GM23248 (cell line): ENCODE measurements around the gene DYNC2H1. TPM values are rescaled to one million over a fixed set of nuclear protein-coding genes. Genes with fewer than 3 reads are reported as not detected.
A peak's percentile ranks its signal among the peaks of the same experiment; 100 is the strongest.

ENCODE experiments used
- DNase-seq: peaks from one replicate; pipeline ENCODE4 v3.0.0-alpha.2; 2015
- H2AFZ ChIP-seq: fragments of 200-600 bp; sonication (generic); 2 replicates; pipeline ENCODE4 v1.6.1; 2016; ENCODE audit warnings: antibody characterized with exemption
- H3F3A ChIP-seq: fragments of 200-600 bp; sonication (generic); 2 replicates; pipeline ENCODE4 v1.6.1; 2016; ENCODE audit warnings: mild to moderate bottlenecking, antibody characterized with exemption, mixed run types; ENCODE audit not compliant: insufficient read depth
- H3K27ac ChIP-seq: fragments of 200-600 bp; sonication (generic); 2 replicates; pipeline ENCODE4 v1.5.1; 2016; ENCODE audit warnings: mild to moderate bottlenecking
- H3K27me3 ChIP-seq: fragments of 200-600 bp; sonication (generic); replicated peaks from 2 replicates; pipeline ENCODE4 v1.6.1; 2016; ENCODE audit warnings: mild to moderate bottlenecking; ENCODE audit not compliant: insufficient read depth
- H3K36me3 ChIP-seq: fragments of 200-600 bp; sonication (generic); 2 replicates; pipeline ENCODE4 v1.6.1; 2016; ENCODE audit warnings: low read depth, mild to moderate bottlenecking
- H3K4me1 ChIP-seq: fragments of 200-600 bp; sonication (generic); 2 replicates; pipeline ENCODE4 v1.6.1; 2016; ENCODE audit warnings: mild to moderate bottlenecking; ENCODE audit not compliant: insufficient read depth
- H3K4me2 ChIP-seq: fragments of 200-600 bp; sonication (generic); one replicate; pipeline ENCODE4 v1.6.1; 2016; ENCODE audit warnings: mild to moderate bottlenecking; ENCODE audit not compliant: unreplicated experiment
- H3K4me3 ChIP-seq: fragments of 200-600 bp; sonication (generic); 2 replicates; pipeline ENCODE4 v1.5.1; 2016; ENCODE audit warnings: mild to moderate bottlenecking
- H3K79me2 ChIP-seq: fragments of 200-600 bp; sonication (generic); 2 replicates; pipeline ENCODE4 v1.6.1; 2016; ENCODE audit warnings: mild to moderate bottlenecking; ENCODE audit not compliant: insufficient read depth
- H3K9ac ChIP-seq: fragments of 200-600 bp; sonication (generic); 2 replicates; pipeline ENCODE4 v1.6.1; 2016; ENCODE audit warnings: mild to moderate bottlenecking
- H3K9me2 ChIP-seq: fragments of 200-600 bp; sonication (generic); 2 replicates; pipeline ENCODE4 v1.6.1; 2016; ENCODE audit warnings: mixed run types, mild to moderate bottlenecking, moderate library complexity; ENCODE audit not compliant: insufficient read depth
- H3K9me3 ChIP-seq: fragments of 200-600 bp; sonication (generic); one replicate; pipeline ENCODE4 v1.6.1; 2017; ENCODE audit warnings: low read depth
- H4K20me1 ChIP-seq: fragments of 200-600 bp; sonication (generic); 2 replicates; pipeline ENCODE4 v1.6.0; 2016; ENCODE audit not compliant: insufficient read depth
- EZH2 ChIP-seq: fragments of 200-600 bp; sonication (generic); IDR thresholded peaks from 2 replicates; pipeline ENCODE4 v1.6.1; 2018; ENCODE audit warnings: antibody characterized with exemption, mild to moderate bottlenecking; ENCODE audit not compliant: insufficient read depth, poor library complexity, severe bottlenecking
- EZH2phosphoT487 ChIP-seq: fragments of 200-600 bp; sonication (generic); IDR thresholded peaks from 2 replicates; pipeline ENCODE4 v1.6.1; 2018; ENCODE audit warnings: antibody characterized with exemption, moderate library complexity, mild to moderate bottlenecking, low read depth; ENCODE audit not compliant: insufficient read depth
- WGBS, 2 experiments: methylation state at CpG; one replicate each; pipeline ENCODE4 v1.1.6; 2015 to 2017; ENCODE audit warnings: low lambda C conversion rate in 2 of 2, low coverage in 1 of 2; ENCODE audit errors: missing lambda C conversion rate in 2 of 2; 5-methylcytosine and 5-hydroxymethylcytosine counted together
- in situ Hi-C: fragments of 300-500 bp; cut with MboI; formaldehyde crosslinking; loops from 2 replicates; pipeline ENCODE4 v1.15.0; 2020
- polyA plus RNA-seq: library from polyadenylated mRNA; unstranded; fragments of >200 nt; fragmentation: Nextera tagmentation; extraction: Ambion mirVana; gene quantifications from 2 replicates; pipeline ENCODE4 v1.2.1, GENCODE V29; 2016
- total RNA-seq: library from RNA; depleted of rRNA; stranded (reverse); fragments of >200 nt; shearing (Covaris generic); gene quantifications from 2 replicates; pipeline ENCODE4 v1.2.3, GENCODE V29; 2014

DYNC2H1 gene
- total and polyA plus RNA-seq, 2 experiments from 2014 or later, result 9.3 to 27.0 TPM

DNA sequence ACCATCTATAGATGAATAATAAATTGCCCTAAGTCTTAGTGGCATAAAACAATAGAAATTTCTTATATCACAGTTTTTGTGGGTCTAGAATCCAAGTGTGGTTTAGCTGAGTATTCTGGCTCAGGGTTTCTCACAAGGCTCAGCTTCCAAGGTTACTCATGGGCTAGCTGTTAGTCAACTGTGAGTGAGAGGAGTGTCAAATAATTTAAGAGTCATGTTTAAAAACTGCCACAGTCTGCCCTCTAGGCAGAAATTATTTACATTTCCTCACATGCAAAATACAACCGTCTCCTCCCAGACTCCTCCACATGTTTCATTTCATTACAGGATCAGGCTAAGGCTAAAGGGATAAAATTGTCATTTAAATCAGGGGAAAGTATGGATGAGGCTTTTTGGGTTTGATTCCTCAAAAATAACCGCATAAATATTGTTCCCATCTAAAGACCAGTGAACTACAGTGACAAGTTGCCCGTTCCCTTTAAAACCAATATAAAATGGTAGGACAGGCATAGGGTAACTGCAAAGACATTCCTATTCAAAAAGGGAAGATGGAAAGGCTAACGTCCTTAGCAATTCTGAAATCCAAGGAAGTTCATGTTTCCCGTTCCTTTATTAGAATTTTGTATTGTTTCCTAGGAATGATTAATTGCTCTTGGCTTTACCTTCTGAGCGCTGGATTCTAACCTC, 324.3 kb downstream of the DYNC2H1 start:
- peak overlapping the region; percentile 52 for H3K9ac ChIP-seq
- 0 out of 2 replicates have a peak overlapping the region, but pooled peaks have one; percentile 1 for H2AFZ ChIP-seq
- no peaks in the 10 kb centered on the region for H3K27me3 ChIP-seq
- peak; percentile 94 for DNase-seq
- TF ChIP-seq EZH2 (no peak), EZH2phosphoT487 (no peak)
- H3K9me2 ChIP-seq, result no peaks in the 10 kb centered on the region
- no peaks in the 10 kb centered on the region for H3K9me3 ChIP-seq
- peaks cover 24% of the 10 kb centered on the region; the same call in 1 of the 2 replicates for H3F3A ChIP-seq
- no peaks in the 10 kb centered on the region for H3K79me2 ChIP-seq
- H3K4me2 ChIP-seq, result peak overlapping the region; percentile 56
- in situ Hi-C loops, result no loop called here
- H4K20me1 ChIP-seq, result no peaks in the 10 kb centered on the region
- H3K4me1 ChIP-seq, result peaks cover 52% of the 10 kb centered on the region
- 58 to 61% methylated on average over 6 of the region's 6 CpGs for WGBS, 2 experiments
- H3K36me3 ChIP-seq, result no peaks in the 10 kb centered on the region
- H3K27ac ChIP-seq, result peak overlapping the region; percentile 80
- H3K4me3 ChIP-seq, result no peak overlapping the region

DNA sequence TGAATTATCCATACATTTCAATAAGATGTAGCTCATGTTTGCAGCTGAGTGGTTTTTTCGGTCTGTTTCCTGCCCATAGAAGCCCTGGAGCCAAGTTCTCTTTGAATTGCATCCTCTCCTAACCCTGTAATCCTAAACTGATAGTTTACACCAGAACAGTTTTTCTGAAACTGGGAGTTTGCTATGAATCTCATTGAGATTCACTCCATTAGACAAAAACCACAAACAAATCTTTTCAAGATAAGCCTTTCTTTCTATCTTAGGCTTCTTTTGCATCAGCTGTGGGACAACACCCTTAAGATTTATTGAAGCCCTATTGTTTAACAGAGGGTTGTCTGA, 324.8 kb downstream of the DYNC2H1 start:
- Histone ChIP-seq H3F3A (peaks cover 24% of the 10 kb centered on the region; the same call in 1 of the 2 replicates), H3K27ac (peak overlapping the region; percentile 80), H3K4me1 (peaks cover 52% of the 10 kb centered on the region), H3K79me2 (no peaks in the 10 kb centered on the region), H3K9me2 (no peaks in the 10 kb centered on the region), H3K36me3 (no peaks in the 10 kb centered on the region), H3K4me2 (peak overlapping the region; percentile 56), H4K20me1 (no peaks in the 10 kb centered on the region), H2AFZ (0 out of 2 replicates have a peak overlapping the region, but pooled peaks have one; percentile 1), H3K9me3 (no peaks in the 10 kb centered on the region), H3K27me3 (no peaks in the 10 kb centered on the region), H3K4me3 (no peak overlapping the region), H3K9ac (peak overlapping the region; percentile 52; the same call in 1 of the 2 replicates)
- DNase-seq, result peak; percentile 31
- 56 to 69% methylated on average over 1 of the region's 1 CpG for WGBS, 2 experiments
- TF ChIP-seq EZH2phosphoT487 (no peak), EZH2 (no peak)
- in situ Hi-C loops, result no loop called here

DNA sequence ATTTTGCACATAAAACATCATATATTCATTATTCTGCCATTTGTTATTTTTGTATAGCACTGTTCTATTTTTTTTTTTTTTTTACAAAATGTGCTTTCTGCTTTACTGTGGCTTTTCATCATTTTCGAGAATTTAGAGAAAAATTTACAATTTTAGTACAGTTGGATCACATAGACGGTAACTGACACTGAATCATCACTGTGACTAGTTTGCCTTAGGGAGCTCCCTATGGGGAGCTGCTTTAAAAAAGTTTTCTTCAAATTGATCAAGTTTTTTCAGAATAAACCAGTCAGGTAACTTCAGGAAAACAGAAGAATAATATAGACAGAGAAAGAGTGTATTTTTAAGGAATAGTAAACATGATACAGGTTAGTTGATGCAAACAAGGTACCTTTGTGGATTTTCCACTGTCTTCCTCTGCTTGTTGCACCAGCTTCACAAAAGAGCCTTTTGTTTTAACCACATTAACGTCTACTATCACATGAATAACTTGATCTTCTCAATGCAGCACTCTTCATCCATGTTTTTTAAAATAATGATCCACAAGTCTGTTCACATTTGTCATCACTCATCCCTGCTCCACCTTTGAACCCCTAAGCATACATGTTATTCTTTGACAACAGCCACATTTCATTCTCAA, 327.0 kb downstream of the DYNC2H1 start:
- in situ Hi-C loops, result no loop called here
- Histone ChIP-seq H3K79me2 (no peaks in the 10 kb centered on the region), H3K9me3 (no peaks in the 10 kb centered on the region), H3K27ac (no peak overlapping the region), H4K20me1 (no peaks in the 10 kb centered on the region), H3F3A (peaks cover 24% of the 10 kb centered on the region; the same call in 1 of the 2 replicates), H3K4me1 (peaks cover 52% of the 10 kb centered on the region), H3K4me2 (peak overlapping the region; percentile 24), H3K27me3 (no peaks in the 10 kb centered on the region), H3K36me3 (no peaks in the 10 kb centered on the region), H3K9me2 (no peaks in the 10 kb centered on the region), H3K9ac (no peak overlapping the region), H2AFZ (no peak overlapping the region), H3K4me3 (no peak overlapping the region)
- peak; percentile 50 for DNase-seq
- WGBS, 2 experiments, result 60 to 67% methylated on average over 3 of the region's 3 CpGs
- TF ChIP-seq EZH2, result no peak
- TF ChIP-seq EZH2phosphoT487, result no peak

DNA sequence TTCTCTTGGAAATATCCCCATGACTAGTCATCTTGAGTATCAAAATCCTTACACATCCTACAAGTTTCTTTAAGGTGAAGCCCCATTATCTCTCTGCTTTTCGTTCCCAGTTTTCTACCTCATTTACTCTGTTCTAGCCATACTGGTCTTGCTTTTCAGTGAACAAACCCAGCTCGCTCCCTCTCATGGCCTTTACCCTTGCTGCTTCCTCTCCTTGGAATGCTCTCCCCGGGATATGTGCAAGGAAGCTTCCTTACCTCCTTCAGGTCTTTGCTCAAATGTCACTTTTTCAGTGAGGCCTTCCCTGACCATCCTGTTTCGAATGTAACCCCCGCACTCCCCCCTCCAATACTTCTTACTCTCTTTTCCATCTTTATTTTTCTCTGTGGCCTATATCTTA, 331.8 kb downstream of the DYNC2H1 start:
- peaks cover 18% of the 10 kb centered on the region for H3K4me1 ChIP-seq
- no peak for DNase-seq
- in situ Hi-C loops, result no loop called here
- 89 to 95% methylated on average over 5 of the region's 5 CpGs for WGBS, 2 experiments
- no peaks in the 10 kb centered on the region for H3K9me3 ChIP-seq
- H3K4me3 ChIP-seq, result no peak overlapping the region
- H3K9me2 ChIP-seq, result no peaks in the 10 kb centered on the region
- no peak overlapping the region for H3K4me2 ChIP-seq
- H4K20me1 ChIP-seq, result no peaks in the 10 kb centered on the region
- H3K36me3 ChIP-seq, result no peaks in the 10 kb centered on the region
- H3F3A ChIP-seq, result 0 out of 2 replicates have a peak, but pooled peaks cover 7% of the 10 kb centered on the region
- TF ChIP-seq EZH2 (no peak), EZH2phosphoT487 (no peak)
- H3K27me3 ChIP-seq, result no peaks in the 10 kb centered on the region
- H3K27ac ChIP-seq, result no peak overlapping the region
- H3K79me2 ChIP-seq, result no peaks in the 10 kb centered on the region
- no peak overlapping the region for H3K9ac ChIP-seq
- H2AFZ ChIP-seq, result no peak overlapping the region
